ENCODE measurements around the gene ATXN10.

Gene ATXN10

DNA sequence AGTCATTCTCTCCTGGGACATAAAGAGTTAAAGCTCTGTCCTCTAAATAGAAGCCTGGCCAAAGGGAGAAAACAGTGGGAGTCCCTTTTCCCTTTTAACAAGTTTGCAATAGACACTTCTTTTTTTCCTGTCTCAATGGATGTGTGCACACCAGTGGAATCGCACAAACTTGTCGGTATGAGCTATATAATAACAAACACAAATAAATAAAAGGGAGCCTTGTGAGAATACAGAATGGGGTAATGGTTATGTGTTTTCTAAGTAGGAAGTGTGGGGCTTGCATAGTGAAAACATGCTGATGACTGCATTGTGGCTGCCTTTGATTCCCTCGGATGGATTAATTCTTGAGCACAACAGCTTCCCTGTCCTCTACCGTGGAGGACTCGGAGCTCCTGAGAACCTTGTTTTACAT lies 173.4 kb downstream of the ATXN10 start:
- Histone ChIP-seq H3K4me3 (ENCODE audit: severe bottlenecking) (no peak overlapping the region), H3K36me3 (ENCODE audit: low read depth) (peaks cover 47% of the 10 kb centered on the region)

DNA sequence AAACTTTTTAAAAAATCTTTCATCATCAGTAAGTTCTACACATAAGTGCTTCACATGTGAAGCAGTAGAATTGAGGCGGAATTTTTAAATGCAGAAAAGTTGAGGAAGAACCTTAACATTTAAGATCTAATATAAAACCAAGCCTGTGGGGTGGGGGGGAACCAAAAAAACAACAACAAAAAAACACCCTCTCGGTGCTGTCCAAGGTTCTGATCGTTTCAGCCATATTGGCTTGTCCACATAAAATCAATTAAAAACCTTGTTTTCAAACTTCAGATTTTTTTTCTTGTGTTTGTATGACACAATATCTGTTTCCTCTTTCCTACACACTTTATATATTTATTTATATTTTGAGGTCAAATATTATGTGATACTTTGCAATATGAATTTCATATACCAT lies 175.3 kb downstream of the ATXN10 start:
- Histone ChIP-seq H3K36me3 (ENCODE audit: low read depth) (peaks cover 57% of the 10 kb centered on the region), H3K27ac (ENCODE audit: poor library complexity, severe bottlenecking) (no peak overlapping the region), H3K4me3 (ENCODE audit: severe bottlenecking) (no peak overlapping the region), H3K9me3 (ENCODE audit: severe bottlenecking) (no peaks in the 10 kb centered on the region), H3K4me1 (ENCODE audit: insufficient read depth, poor library complexity, severe bottlenecking) (peaks cover 2% of the 10 kb centered on the region), H3K27me3 (ENCODE audit: insufficient read depth, poor library complexity, severe bottlenecking) (no peaks in the 10 kb centered on the region)
- DNase-seq (ENCODE audit: low spot score) (no peak), ATAC-seq (ENCODE audit: low read depth) (no peak)
- TF ChIP-seq, protein P1, sequence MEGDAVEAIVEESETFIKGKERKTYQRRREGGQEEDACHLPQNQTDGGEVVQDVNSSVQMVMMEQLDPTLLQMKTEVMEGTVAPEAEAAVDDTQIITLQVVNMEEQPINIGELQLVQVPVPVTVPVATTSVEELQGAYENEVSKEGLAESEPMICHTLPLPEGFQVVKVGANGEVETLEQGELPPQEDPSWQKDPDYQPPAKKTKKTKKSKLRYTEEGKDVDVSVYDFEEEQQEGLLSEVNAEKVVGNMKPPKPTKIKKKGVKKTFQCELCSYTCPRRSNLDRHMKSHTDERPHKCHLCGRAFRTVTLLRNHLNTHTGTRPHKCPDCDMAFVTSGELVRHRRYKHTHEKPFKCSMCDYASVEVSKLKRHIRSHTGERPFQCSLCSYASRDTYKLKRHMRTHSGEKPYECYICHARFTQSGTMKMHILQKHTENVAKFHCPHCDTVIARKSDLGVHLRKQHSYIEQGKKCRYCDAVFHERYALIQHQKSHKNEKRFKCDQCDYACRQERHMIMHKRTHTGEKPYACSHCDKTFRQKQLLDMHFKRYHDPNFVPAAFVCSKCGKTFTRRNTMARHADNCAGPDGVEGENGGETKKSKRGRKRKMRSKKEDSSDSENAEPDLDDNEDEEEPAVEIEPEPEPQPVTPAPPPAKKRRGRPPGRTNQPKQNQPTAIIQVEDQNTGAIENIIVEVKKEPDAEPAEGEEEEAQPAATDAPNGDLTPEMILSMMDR (IDR thresholded peaks at IDR 0.05; ENCODE audit: poor library complexity, severe bottlenecking) = no peak

More for the DNA sequence above, 173.4 kb downstream of the ATXN10 start:
- TF ChIP-seq, protein P1 (IDR thresholded peaks at IDR 0.05; ENCODE audit: poor library complexity, severe bottlenecking) = no peak
- Histone ChIP-seq H3K27me3 (ENCODE audit: insufficient read depth, poor library complexity, severe bottlenecking) (no peaks in the 10 kb centered on the region), H3K4me1 (ENCODE audit: insufficient read depth, poor library complexity, severe bottlenecking) (peaks cover 2% of the 10 kb centered on the region), H3K9me3 (ENCODE audit: severe bottlenecking) (no peaks in the 10 kb centered on the region), H3K27ac (ENCODE audit: poor library complexity, severe bottlenecking) (no peak overlapping the region)
- DNase-seq (ENCODE audit: low spot score) (no peak), ATAC-seq (ENCODE audit: low read depth) (no peak)

DNA sequence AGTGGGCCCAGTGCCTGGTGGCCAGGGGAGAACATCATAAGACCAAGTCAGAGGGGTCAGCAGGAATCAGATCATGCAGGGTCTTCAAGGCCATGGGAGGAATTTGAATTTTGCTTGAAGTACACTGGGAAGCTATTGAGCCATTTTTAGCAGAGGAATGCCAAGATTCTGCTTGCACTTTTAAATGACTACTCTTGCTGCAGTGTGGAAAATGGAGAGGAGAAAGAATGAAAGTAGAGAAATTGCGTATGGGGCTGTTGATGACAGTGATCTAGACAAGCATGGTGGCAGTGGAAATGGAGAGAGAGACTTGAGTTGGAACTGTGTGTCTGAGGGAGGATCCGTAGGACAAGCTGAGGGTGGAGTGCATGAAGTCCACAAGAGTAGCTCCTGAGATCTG lies 177.3 kb downstream of the ATXN10 start:
- TF ChIP-seq, protein P1 (IDR thresholded peaks at IDR 0.05; ENCODE audit: poor library complexity, severe bottlenecking) = no peak
- Histone ChIP-seq H3K4me3 (ENCODE audit: severe bottlenecking) (no peak overlapping the region), H3K27me3 (ENCODE audit: insufficient read depth, poor library complexity, severe bottlenecking) (no peaks in the 10 kb centered on the region), H3K36me3 (ENCODE audit: low read depth) (peaks cover 54% of the 10 kb centered on the region), H3K4me1 (ENCODE audit: insufficient read depth, poor library complexity, severe bottlenecking) (no peaks in the 10 kb centered on the region), H3K9me3 (ENCODE audit: severe bottlenecking) (peaks cover 2% of the 10 kb centered on the region), H3K27ac (ENCODE audit: poor library complexity, severe bottlenecking) (no peak overlapping the region)
- no peak for ATAC-seq (ENCODE audit: low read depth)
- DNase-seq (ENCODE audit: low spot score) = no peak

DNA sequence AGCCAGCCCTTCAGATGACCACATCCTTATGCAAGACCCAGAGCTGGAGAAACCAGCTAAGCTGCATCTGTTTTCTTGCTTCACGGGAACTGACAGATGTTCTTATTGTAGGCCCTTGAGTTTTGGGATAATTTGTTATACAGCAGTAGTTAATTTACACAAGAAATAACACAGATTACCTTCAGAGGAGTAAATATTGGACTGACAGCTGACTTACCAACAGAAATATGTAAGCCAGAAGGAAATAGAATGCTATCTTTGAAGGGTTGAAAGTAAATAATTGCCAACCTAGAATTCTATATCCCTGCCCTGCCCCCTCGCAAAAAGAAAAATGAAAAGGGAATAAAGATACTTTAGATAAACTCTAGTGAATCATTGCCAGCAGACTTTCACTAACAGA lies 181.2 kb downstream of the ATXN10 start:
- Histone ChIP-seq H3K4me1 (ENCODE audit: insufficient read depth, poor library complexity, severe bottlenecking) (no peaks in the 10 kb centered on the region), H3K9me3 (ENCODE audit: severe bottlenecking) (peaks cover 2% of the 10 kb centered on the region), H3K27me3 (ENCODE audit: insufficient read depth, poor library complexity, severe bottlenecking) (no peaks in the 10 kb centered on the region), H3K4me3 (ENCODE audit: severe bottlenecking) (no peak overlapping the region), H3K36me3 (ENCODE audit: low read depth) (peaks cover 23% of the 10 kb centered on the region), H3K27ac (ENCODE audit: poor library complexity, severe bottlenecking) (no peak overlapping the region)
- DNase-seq (ENCODE audit: low spot score) (no peak), ATAC-seq (ENCODE audit: low read depth) (no peak)
- TF ChIP-seq, protein P1 (IDR thresholded peaks at IDR 0.05; ENCODE audit: poor library complexity, severe bottlenecking) = no peak

DNA sequence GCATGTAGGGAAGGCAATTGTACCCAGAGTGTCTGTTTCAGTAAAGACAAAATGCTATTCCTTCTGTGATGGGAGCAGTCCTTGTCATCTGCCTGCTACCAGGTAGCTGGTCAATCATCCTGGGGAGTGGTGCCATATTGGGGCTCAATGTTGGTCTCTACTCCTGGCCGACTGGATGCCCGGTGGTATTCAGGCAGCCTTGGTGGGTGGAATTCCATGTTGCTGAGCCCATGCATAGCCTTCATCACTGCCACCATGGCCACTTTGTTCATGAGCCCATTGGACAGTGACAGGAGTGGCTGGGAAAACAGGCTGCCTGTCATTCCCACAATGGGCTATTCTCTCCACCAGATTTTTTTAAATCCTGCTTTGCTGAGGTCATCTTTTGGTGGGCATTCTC lies 184.3 kb downstream of the ATXN10 start:
- no peak overlapping the region for H3K4me3 ChIP-seq (ENCODE audit: severe bottlenecking)
- H3K4me1 ChIP-seq (ENCODE audit: insufficient read depth, poor library complexity, severe bottlenecking) = no peaks in the 10 kb centered on the region
- no peak overlapping the region for H3K27ac ChIP-seq (ENCODE audit: poor library complexity, severe bottlenecking)
- no peak for ATAC-seq (ENCODE audit: low read depth)
- peaks cover 2% of the 10 kb centered on the region for H3K9me3 ChIP-seq (ENCODE audit: severe bottlenecking)
- no peak for DNase-seq (ENCODE audit: low spot score)
- TF ChIP-seq, protein P1 (IDR thresholded peaks at IDR 0.05; ENCODE audit: poor library complexity, severe bottlenecking) = no peak
- H3K36me3 ChIP-seq (ENCODE audit: low read depth) = peaks cover 23% of the 10 kb centered on the region
- no peaks in the 10 kb centered on the region for H3K27me3 ChIP-seq (ENCODE audit: insufficient read depth, poor library complexity, severe bottlenecking)

Data from RWPE2 (cell line).